Measurements from ENCODE around the gene IL20.

The IL20 gene

DNA sequence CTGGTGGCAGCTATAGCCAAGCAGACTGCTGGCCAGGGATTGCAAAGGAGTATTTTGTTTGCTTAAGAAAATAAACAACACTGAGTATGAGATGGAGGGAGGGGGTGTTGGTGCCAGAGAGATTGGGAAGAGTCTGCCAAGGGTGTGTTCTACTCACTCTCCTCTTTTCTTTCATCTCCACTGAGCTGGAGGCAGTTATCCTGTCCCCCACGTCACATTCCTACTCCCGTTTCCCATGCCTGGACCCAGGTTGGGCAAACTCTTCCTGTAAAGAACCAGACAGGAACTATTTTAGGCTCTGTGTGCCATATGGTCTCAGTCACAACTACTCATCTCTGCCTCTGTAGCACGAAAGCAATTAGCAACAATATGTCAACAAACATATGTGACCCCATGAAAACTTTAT is 30.4 kb downstream of the IL20 start:
- Histone ChIP-seq H3K9ac (ENCODE audit: low read depth, low read length) (no peak overlapping the region), H3K9me3 (ENCODE audit: insufficient read depth, low read depth, low read length) (no peaks in the 10 kb centered on the region), H3K36me3 (ENCODE audit: insufficient read depth, low read length) (no peaks in the 10 kb centered on the region), H3K27ac (ENCODE audit: low read depth, low read length) (no peak overlapping the region), H3K4me3 (ENCODE audit: low read length) (no peak overlapping the region), H3K4me1 (ENCODE audit: insufficient read depth, low read length) (no peaks in the 10 kb centered on the region), H3K27me3 (ENCODE audit: insufficient read depth, low read length) (no peaks in the 10 kb centered on the region)
- 84% methylated on average over 3 of the region's 3 CpGs for WGBS

- no peak overlapping the region for H3K9ac ChIP-seq (ENCODE audit: low read depth, low read length)
- H3K9me3 ChIP-seq (ENCODE audit: insufficient read depth, low read depth, low read length), result no peaks in the 10 kb centered on the region
- no peak overlapping the region for H3K27ac ChIP-seq (ENCODE audit: low read depth, low read length)
- 95% methylated on average over 3 of the region's 3 CpGs for whole genome bisulfite sequencing
- H3K4me1 ChIP-seq (ENCODE audit: insufficient read depth, low read length), result no peaks in the 10 kb centered on the region
- H3K4me3 ChIP-seq (ENCODE audit: low read length), result no peak overlapping the region
- H3K36me3 ChIP-seq (ENCODE audit: insufficient read depth, low read length), result no peaks in the 10 kb centered on the region
- no peaks in the 10 kb centered on the region for H3K27me3 ChIP-seq (ENCODE audit: insufficient read depth, low read length)
These were observed 30.8 kb downstream of the IL20 start for GRCh38 chr1:206896261-206896660.

DNA sequence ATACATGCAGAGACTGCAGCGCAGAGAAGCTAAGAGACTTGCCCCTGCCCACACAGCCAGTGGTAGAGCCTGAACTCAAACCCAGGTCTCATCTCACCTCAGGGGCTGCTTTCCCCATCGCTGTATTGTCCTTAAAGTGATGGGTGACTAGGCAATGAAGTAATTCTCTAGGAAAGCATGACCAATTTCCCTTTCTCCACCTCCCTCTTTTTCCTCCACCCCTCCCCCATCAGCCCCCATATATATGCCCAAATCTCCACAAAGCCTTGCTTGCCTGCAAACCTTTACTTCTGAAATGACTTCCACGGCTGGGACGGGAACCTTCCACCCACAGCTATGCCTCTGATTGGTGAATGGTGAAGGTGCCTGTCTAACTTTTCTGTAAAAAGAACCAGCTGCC is 31.8 kb downstream of the IL20 start, which contains the start of gene IL24:
Gene IL24, plus strand, starts transcription at position 269 of the 400 bp plus-strand sequence. CDS start 390 bp downstream, outside the sequence.
- H3K9me3 ChIP-seq (ENCODE audit: insufficient read depth, low read depth, low read length), result no peaks in the 10 kb centered on the region
- H3K4me3 ChIP-seq (ENCODE audit: low read length), result no peak within 1 kb of the TSS
- no peak within 1 kb of the TSS for H3K27ac ChIP-seq (ENCODE audit: low read depth, low read length)
- H3K9ac ChIP-seq (ENCODE audit: low read depth, low read length), result no peak within 1 kb of the TSS
- H3K4me1 ChIP-seq (ENCODE audit: insufficient read depth, low read length), result no peaks in the 10 kb centered on the region
- H3K27me3 ChIP-seq (ENCODE audit: insufficient read depth, low read length), result no peaks in the 10 kb centered on the region
- WGBS, result 87% methylated on average over 3 of the region's 4 CpGs
- H3K36me3 ChIP-seq (ENCODE audit: insufficient read depth, low read length), result no peaks in the 10 kb centered on the region

DNA sequence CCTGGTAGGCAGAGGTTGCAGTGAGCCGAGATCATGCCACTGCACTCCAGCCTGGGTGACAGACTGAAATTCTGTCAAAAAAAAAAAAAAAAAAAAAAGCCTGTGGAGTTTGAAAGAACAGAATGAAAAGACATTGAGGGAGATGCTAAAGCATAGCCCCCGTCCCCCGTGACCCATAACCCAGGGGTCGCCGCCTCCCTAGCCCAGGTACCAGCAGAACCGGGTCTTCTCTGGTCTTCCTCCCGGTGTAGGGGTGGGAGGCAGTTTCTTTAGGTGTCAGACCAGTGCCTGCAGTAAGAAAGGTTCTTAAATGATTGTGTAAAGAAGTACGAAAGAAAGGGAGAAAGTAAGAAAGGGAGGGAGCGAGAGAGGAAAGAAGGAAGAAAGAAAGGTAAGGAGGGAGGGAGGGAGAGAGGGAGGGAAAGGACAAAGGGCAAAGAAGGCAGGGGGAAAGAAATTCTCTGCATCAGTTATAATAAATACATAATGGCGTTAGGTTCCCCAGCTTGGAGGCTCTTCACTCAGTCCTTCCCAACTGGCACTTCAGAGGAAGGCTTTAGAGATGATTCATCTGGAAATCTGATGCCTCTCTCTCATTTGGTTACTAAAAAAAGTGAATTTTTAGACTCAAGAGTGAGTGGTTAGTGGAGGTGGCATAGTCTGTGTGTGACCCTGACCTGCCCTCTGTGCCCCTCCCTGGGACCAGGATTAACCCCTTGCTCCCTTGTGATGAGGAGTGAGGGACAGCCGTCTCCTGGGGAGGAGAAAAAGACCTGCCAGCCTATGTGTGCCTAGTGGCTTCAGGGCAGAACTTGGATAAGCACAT is 32.9 kb downstream of the IL20 start:
- no peak overlapping the region for H3K27ac ChIP-seq (ENCODE audit: low read depth, low read length)
- H3K9ac ChIP-seq (ENCODE audit: low read depth, low read length), result no peak overlapping the region
- H3K27me3 ChIP-seq (ENCODE audit: insufficient read depth, low read length), result no peaks in the 10 kb centered on the region
- no peak overlapping the region for H3K4me3 ChIP-seq (ENCODE audit: low read length)
- H3K36me3 ChIP-seq (ENCODE audit: insufficient read depth, low read length), result no peaks in the 10 kb centered on the region
- no peaks in the 10 kb centered on the region for H3K4me1 ChIP-seq (ENCODE audit: insufficient read depth, low read length)
- 75% methylated on average over 11 of the region's 11 CpGs for WGBS
- no peaks in the 10 kb centered on the region for H3K9me3 ChIP-seq (ENCODE audit: insufficient read depth, low read depth, low read length)

DNA sequence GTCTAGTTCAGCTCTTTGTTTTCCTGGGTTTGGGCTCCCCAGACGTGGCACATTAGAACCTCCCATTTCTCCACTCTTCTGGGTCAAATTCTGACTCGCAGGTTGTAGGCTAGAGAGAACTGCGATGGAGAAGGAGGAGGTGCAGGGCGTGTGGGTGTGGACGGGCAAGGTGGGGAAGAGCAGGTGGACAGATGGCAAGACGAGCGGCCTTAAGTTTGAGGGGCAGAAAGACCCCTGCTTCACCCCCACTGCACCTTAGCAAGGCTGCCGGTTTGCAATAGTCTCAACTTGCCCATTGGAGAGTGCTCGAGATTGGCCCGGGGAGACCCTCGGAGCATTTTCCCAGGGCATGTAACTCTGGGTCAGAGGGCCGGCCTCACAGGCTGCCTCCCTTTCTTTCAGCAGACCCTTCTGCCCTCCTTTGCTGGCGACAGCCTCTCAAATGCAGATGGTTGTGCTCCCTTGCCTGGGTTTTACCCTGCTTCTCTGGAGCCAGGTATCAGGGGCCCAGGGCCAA is 33.5 kb downstream of the IL20 start:
- no peak overlapping the region for H3K9ac ChIP-seq (ENCODE audit: low read depth, low read length)
- H3K4me1 ChIP-seq (ENCODE audit: insufficient read depth, low read length), result no peaks in the 10 kb centered on the region
- H3K9me3 ChIP-seq (ENCODE audit: insufficient read depth, low read depth, low read length), result no peaks in the 10 kb centered on the region
- 88% methylated on average over 13 of the region's 13 CpGs for WGBS
- H3K27me3 ChIP-seq (ENCODE audit: insufficient read depth, low read length), result no peaks in the 10 kb centered on the region
- no peak overlapping the region for H3K4me3 ChIP-seq (ENCODE audit: low read length)
- no peaks in the 10 kb centered on the region for H3K36me3 ChIP-seq (ENCODE audit: insufficient read depth, low read length)
- H3K27ac ChIP-seq (ENCODE audit: low read depth, low read length), result no peak overlapping the region

GRCh38 chr1:206899717-206900116 is 34.3 kb downstream of the IL20 start:
- H3K4me1 ChIP-seq (ENCODE audit: insufficient read depth, low read length), result no peaks in the 10 kb centered on the region
- no peaks in the 10 kb centered on the region for H3K27me3 ChIP-seq (ENCODE audit: insufficient read depth, low read length)
- H3K27ac ChIP-seq (ENCODE audit: low read depth, low read length), result no peak overlapping the region
- WGBS, result 79% methylated on average over 5 of the region's 5 CpGs
- no peak overlapping the region for H3K4me3 ChIP-seq (ENCODE audit: low read length)
- no peak overlapping the region for H3K9ac ChIP-seq (ENCODE audit: low read depth, low read length)
- H3K9me3 ChIP-seq (ENCODE audit: insufficient read depth, low read depth, low read length), result no peaks in the 10 kb centered on the region
- H3K36me3 ChIP-seq (ENCODE audit: insufficient read depth, low read length), result no peaks in the 10 kb centered on the region

DNA sequence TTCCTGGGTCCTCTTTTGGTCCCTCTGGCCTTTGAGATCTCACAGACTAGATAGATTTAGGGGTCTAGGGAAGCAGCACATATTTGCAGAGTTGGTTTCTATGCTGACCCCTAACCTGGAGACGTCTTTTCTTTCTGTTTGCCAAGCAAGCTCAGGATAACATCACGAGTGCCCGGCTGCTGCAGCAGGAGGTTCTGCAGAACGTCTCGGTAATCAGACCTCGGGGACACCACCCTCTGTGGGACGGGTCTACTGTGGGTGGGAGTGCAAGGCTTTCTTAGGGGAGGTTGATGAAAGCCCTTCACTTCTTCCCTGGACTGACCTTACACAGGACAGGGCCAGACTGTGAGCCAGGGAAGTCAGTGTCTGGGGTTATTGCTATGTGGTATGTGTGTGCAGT is 34.7 kb downstream of the IL20 start:
- no peak overlapping the region for H3K27ac ChIP-seq (ENCODE audit: low read depth, low read length)
- no peaks in the 10 kb centered on the region for H3K4me1 ChIP-seq (ENCODE audit: insufficient read depth, low read length)
- no peak overlapping the region for H3K9ac ChIP-seq (ENCODE audit: low read depth, low read length)
- no peaks in the 10 kb centered on the region for H3K9me3 ChIP-seq (ENCODE audit: insufficient read depth, low read depth, low read length)
- 93% methylated on average over 7 of the region's 7 CpGs for WGBS
- no peak overlapping the region for H3K4me3 ChIP-seq (ENCODE audit: low read length)
- no peaks in the 10 kb centered on the region for H3K36me3 ChIP-seq (ENCODE audit: insufficient read depth, low read length)
- H3K27me3 ChIP-seq (ENCODE audit: insufficient read depth, low read length), result no peaks in the 10 kb centered on the region

GRCh38 chr1:206901944-206902343 is 36.5 kb downstream of the IL20 start:
- Histone ChIP-seq H3K36me3 (ENCODE audit: insufficient read depth, low read length) (no peaks in the 10 kb centered on the region), H3K9ac (ENCODE audit: low read depth, low read length) (no peak overlapping the region), H3K9me3 (ENCODE audit: insufficient read depth, low read depth, low read length) (no peaks in the 10 kb centered on the region), H3K4me1 (ENCODE audit: insufficient read depth, low read length) (no peaks in the 10 kb centered on the region), H3K27me3 (ENCODE audit: insufficient read depth, low read length) (no peaks in the 10 kb centered on the region), H3K27ac (ENCODE audit: low read depth, low read length) (no peak overlapping the region), H3K4me3 (ENCODE audit: low read length) (no peak overlapping the region)
- WGBS, result 89% methylated on average over 5 of the region's 6 CpGs

- Histone ChIP-seq H3K4me1 (ENCODE audit: insufficient read depth, low read length) (peaks cover 3% of the 10 kb centered on the region; the same call in 1 of the 2 replicates), H3K27me3 (ENCODE audit: insufficient read depth, low read length) (peaks cover 5% of the 10 kb centered on the region), H3K36me3 (ENCODE audit: insufficient read depth, low read length) (no peaks in the 10 kb centered on the region), H3K9ac (ENCODE audit: low read depth, low read length) (no peak overlapping the region), H3K27ac (ENCODE audit: low read depth, low read length) (no peak overlapping the region), H3K9me3 (ENCODE audit: insufficient read depth, low read depth, low read length) (no peaks in the 10 kb centered on the region), H3K4me3 (ENCODE audit: low read length) (no peak overlapping the region)
- 87% methylated on average over 1 of the region's 1 CpG for WGBS
These were observed 37.3 kb downstream of the IL20 start for GRCh38 chr1:206902702-206903101.

- Histone ChIP-seq H3K27me3 (ENCODE audit: insufficient read depth, low read length) (peaks cover 15% of the 10 kb centered on the region), H3K4me1 (ENCODE audit: insufficient read depth, low read length) (peaks cover 4% of the 10 kb centered on the region; the same call in 1 of the 2 replicates), H3K27ac (ENCODE audit: low read depth, low read length) (no peak overlapping the region), H3K36me3 (ENCODE audit: insufficient read depth, low read length) (no peaks in the 10 kb centered on the region), H3K9me3 (ENCODE audit: insufficient read depth, low read depth, low read length) (no peaks in the 10 kb centered on the region), H3K9ac (ENCODE audit: low read depth, low read length) (no peak overlapping the region), H3K4me3 (ENCODE audit: low read length) (no peak overlapping the region)
- WGBS, result 83% methylated on average over 2 of the region's 2 CpGs
These were observed 38.3 kb downstream of the IL20 start for GRCh38 chr1:206903687-206904086.

DNA sequence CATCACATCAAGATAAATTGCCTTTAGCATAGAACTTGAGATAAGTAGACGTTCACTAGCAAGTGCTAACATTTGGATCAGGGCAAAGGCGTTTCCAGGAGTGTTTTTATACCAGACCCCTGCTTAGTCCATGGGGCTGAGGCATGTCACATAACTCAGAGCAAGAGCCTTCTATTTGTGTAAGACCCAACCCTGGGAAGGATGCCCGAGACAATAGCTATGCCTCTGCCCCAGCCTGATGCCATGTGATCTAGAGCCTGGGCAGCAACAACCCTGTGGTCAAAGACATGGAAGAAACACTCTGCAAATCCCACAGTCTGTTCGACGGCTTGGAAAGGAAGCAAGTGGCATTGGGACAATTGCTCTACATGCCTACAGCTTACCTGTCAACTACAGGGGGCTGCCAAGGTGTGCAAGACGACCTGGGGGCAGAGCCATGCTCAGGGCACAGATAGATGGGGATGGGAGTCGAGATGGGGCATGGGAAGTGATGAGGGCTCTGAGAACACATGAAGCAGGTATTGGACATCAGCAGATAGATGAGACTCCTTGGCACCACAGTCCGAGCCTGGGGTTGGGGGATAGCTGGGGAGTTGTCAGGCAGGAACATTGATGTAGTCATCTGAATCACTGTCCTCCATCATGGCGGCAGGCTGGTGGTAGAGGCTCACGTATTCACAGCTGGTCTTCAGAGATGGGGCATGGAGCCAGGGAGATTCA is 39.2 kb downstream of the IL20 start:
- 90% methylated on average over 10 of the region's 10 CpGs for WGBS
- Histone ChIP-seq H3K27me3 (ENCODE audit: insufficient read depth, low read length) (peaks cover 24% of the 10 kb centered on the region), H3K27ac (ENCODE audit: low read depth, low read length) (no peak overlapping the region), H3K36me3 (ENCODE audit: insufficient read depth, low read length) (no peaks in the 10 kb centered on the region), H3K4me1 (ENCODE audit: insufficient read depth, low read length) (peaks cover 6% of the 10 kb centered on the region; the same call in 1 of the 2 replicates), H3K4me3 (ENCODE audit: low read length) (no peak overlapping the region), H3K9me3 (ENCODE audit: insufficient read depth, low read depth, low read length) (no peaks in the 10 kb centered on the region), H3K9ac (ENCODE audit: low read depth, low read length) (no peak overlapping the region)
